ENCODE results near the gene CASZ1.

The CASZ1 gene

DNA sequence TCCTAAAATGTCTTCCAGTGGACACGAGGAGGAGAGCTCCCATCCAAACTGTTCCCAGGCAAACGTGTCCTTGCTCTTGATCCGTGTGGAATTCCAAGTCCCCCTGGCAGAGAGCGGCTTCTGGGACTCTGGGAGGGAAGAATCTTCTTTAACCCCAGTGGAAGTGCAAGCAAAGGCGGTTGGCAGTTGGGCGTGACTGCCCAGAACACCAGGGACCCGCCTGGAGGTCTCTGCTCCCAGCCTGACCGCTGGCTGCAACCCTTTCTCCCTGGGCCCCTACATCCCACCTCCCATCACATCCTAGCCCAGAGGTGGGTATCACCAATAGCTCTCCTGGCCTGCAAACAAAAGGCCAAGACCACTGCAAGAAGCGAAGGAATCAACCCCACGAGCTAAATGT is 17.8 kb downstream of the CASZ1 start:
- H3K4me3 ChIP-seq (ENCODE audit: low read depth, low read length): no peak overlapping the region

DNA sequence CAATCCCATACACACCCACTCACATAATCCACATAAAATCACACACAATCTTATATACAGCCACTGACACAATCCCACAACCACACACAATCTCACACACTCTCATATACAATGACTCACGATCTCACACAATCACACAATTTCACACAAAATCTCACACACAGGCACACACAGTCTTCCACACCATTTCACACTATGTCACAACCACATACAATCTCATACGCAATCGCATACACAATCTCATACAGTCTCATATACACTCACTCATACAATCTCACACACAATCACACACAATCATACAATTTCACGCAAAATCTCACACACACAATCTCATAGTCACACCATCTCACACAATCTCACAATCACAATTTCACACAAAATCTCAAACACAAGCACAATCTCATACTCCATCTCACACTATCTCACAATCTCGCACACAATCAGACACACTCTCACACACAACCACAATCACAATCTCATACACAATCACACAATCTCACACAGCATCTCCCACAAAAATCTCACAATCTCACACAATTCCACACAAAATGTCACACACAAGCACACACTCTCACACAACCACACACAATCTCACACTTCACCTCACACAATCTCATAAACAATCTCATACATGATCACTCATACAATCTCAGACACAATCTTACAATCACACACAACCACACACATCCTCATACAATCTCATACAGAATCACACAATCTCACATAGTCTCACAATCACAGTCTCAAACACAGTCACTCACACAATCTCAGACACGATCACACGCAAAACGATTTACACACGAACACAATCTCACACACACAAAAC is 18.5 kb downstream of the CASZ1 start:
- no peak for DNase-seq (ENCODE audit: low read depth)
- no peak overlapping the region for H3K4me3 ChIP-seq (ENCODE audit: low read depth, low read length)

More for the DNA sequence above, 17.8 kb downstream of the CASZ1 start:
- DNase-seq (ENCODE audit: low read depth): no peak

GRCh38 chr1:10776190-10776905 is 20.1 kb downstream of the CASZ1 start:
- DNase-seq (ENCODE audit: low read depth): no peak
- H3K4me3 ChIP-seq (ENCODE audit: low read depth, low read length): no peak overlapping the region

DNA sequence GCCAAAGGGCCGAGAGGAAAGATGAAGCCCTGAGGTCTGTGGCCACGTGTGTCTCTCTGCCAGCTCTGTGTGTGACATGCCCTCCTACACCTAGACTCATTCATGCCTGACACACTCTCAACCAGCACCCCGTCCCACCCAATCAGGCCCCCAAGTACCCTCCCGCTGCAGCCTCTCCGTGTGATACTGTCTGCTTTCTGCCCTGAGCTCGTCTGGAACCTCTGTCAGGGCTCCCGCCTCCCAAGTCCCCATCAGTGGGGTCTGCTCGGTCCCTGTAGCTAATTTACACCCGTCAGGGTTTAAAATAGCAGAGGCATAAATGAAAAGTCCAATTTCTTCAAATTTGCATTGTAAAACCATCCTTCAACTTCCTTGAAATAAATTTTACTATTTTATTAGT is 20.7 kb downstream of the CASZ1 start:
- no peak overlapping the region for H3K4me3 ChIP-seq (ENCODE audit: low read depth, low read length)
- no peak for DNase-seq (ENCODE audit: low read depth)

GRCh38 chr1:10774615-10775310 is 21.7 kb downstream of the CASZ1 start:
- DNase-seq (ENCODE audit: low read depth): no peak
- H3K4me3 ChIP-seq (ENCODE audit: low read depth, low read length): no peak overlapping the region

DNA sequence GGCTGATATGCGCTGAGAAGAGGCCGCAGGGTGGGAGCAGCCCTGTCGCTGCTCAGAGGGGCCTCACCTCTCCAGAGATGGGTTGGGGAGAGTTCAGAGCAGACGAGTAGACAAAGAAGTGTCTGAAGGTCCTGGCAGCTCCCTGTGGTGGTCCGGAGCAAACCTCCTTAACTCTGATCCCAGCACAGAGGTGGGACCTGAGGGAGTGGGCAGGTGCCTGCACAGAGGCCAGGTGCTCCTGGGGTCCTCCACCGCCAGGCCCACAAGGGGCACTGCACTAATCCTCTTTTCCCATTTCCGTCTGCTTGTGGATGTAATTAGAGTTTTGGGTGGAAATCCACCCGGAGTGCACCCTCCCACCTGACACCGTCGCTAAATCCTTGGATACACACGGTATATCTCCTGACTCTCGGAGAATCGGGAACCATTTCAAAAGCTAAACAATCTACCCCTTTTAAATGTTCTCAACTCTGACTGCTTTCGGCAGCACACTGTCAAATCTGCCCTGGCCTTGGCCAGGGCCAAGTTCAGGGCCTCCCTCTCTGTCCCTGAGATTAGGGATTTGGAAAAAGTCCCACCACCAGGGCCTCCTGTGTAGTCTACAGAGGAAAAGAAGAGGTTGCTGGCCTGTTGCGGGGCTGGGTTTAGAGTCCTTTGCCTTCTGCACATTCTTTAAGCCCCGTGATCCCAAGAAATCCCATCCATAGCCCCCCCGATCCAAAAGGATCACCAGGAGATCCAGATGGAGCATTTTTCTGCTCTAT is 22.4 kb downstream of the CASZ1 start:
- no peak for DNase-seq (ENCODE audit: low read depth)
- H3K4me3 ChIP-seq (ENCODE audit: low read depth, low read length): no peak overlapping the region

- no peak for DNase-seq (ENCODE audit: low read depth)
- no peak overlapping the region for H3K4me3 ChIP-seq (ENCODE audit: low read depth, low read length)
Measured at GRCh38 chr1:10773376-10773775, 23.1 kb downstream of the CASZ1 start.

- no peak overlapping the region for H3K4me3 ChIP-seq (ENCODE audit: low read depth, low read length)
- DNase-seq (ENCODE audit: low read depth): no peak
Measured at GRCh38 chr1:10772711-10773110, 23.7 kb downstream of the CASZ1 start.

DNA sequence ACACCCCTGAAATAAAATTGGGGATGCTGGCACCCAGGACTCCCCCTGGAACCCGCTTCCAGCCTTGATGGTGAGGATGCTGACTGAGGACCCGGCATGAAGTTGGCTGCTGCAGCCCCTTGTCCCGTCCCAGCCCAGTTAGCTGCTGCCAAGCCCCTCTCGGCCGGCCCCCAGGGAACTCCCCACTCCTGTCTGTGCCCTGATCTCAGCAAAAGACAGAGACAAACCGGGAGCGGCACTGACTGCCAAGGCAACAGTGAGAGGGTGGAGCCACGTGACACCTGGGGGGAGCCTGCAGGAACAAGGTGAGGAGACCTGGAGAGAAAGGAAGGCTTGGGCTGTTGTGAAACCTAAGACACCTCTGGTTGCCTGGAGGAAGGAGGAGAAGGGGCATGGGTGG is 24.7 kb downstream of the CASZ1 start:
- no peak overlapping the region for H3K4me3 ChIP-seq (ENCODE audit: low read depth, low read length)
- DNase-seq (ENCODE audit: low read depth): no peak

DNA sequence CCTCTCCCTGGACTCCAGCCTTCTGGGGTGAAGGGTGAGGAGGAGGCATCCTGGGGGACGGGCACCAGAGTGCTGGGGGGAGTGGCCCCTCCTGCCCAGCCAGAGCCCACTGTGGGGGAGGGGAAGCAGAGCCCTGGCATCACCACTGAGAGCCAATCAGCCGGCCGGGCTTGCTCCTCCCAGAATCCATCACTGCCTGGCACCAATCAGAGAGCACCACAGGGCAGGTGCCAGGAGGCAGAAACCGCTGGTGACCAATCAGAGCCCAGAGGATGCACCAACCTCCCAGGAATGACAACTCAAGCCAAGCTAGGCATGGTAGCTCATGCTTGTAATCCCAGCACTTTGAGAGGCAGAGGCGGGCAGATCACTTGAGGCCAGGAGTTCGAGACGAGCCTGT is 27.9 kb downstream of the CASZ1 start:
- H3K4me3 ChIP-seq (ENCODE audit: low read depth, low read length): no peak overlapping the region
- no peak for DNase-seq (ENCODE audit: low read depth)

DNA sequence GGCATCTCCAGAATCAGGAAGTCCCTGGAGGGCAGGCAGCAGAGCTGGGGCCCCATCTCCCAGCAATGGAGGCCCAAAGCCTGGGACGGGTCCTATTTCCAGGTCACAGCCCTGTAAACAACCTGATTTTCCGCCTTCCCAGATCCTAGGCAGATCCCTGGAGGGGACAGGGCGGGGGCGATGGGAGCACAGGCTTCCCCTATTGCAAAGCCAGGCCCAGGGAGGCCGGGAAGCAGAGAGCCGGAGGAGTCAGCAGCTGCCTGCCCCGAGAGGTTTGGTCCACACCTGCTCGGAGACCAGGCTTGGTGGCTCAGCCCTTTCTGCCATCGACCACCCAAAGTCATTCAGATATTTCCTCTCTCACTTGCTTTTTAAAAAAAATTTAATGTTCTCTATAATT is 29.2 kb downstream of the CASZ1 start:
- no peak overlapping the region for H3K4me3 ChIP-seq (ENCODE audit: low read depth, low read length)
- no peak for DNase-seq (ENCODE audit: low read depth)

DNA sequence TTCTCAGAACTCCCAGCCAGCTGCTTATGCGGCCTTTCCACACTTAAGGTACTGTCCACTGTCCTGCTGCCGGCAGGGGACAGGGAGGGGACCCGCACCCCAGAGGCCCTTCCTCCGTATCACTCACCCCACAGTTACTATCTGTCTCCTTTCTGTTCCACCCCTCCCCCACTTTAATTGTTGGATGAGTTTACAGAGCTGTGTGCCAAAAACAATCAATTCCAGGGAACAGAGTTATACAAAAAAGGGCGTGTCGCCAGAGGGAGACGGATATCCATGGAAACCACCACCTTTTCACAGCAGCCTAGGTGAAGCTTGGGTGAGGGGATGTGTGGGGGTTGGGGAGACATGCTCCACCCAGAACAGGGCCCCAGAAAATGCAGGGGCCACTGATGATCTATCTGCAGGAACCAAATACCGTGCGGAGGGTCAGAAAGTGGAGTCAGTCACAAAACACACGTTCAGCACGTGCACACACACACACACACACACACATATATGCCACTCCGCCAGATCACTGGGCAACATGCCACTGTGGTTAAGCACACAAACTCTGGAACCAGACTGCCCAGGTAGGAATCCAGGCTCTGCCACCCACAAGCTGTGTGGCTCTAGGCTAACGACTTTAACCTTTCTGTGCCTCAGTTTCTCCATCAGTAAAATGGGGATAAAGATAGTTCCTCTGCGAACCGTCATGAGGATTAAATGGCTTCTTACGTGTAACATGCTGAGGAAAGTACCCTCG is 30.5 kb downstream of the CASZ1 start:
- no peak overlapping the region for H3K4me3 ChIP-seq (ENCODE audit: low read depth, low read length)
- no peak for DNase-seq (ENCODE audit: low read depth)

DNA sequence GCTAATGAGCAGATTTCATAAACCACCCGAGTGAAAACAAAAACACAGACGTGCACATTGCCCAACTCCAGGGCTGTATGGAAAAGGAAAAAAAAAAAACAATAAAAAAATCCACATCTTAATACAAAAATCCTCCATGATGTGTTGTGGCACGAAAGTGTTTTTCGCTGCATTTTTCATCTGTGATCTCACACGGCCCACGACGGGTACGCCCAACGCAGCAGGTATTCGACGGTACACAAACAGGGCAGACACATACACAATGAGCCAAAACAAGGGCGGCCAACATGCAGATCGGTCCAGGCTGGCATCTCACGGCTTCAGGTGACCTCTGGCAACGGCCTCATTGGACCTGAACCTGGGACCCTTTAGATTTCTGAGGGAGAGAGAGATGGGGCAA is 31.1 kb downstream of the CASZ1 start:
- no peak for DNase-seq (ENCODE audit: low read depth)
- no peak overlapping the region for H3K4me3 ChIP-seq (ENCODE audit: low read depth, low read length)

DNA sequence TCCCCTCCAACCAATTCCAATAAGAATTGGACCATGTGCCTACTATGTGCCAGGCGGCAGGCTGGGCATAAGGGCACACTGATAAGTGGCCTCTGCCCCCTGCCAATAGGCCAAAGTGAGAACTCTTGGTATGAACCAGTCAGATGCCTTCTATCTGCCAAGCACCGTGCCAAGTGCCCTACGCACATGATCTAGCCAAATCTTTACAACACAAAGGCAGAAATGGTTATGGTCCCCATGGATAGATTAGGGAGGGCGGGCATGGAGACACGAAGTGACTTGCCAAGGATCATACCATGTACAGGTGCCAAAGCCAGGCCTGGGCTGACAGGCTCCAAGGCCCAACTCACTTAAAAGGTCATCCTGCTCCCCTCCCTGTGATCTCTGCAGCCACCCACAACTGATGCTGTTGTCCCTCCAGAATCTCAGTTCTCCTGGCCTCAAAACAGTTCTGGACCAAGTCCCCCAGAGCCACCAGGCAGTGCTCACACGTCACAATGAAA is 32.1 kb downstream of the CASZ1 start:
- no peak for DNase-seq (ENCODE audit: low read depth)
- no peak overlapping the region for H3K4me3 ChIP-seq (ENCODE audit: low read depth, low read length)

DNA sequence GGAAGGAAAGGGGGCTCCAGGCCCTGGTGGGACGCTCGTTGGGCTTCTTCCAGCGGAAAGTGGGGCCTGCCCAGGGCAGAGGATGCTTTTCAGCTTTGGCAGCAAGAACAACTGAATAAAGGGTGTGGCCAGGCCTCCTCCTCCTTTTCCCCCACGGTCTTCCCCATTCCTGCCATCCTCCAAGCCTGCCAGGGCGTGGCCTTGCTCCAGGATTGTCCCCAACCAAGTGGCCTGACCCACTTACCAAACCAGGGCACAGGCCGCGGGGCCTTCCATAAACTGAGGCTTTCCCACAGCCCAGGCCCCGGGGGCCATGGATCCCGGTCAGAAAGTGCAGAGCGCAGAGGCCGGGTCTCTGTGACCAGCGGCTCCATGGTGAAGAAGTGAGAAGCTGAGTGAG is 33.6 kb downstream of the CASZ1 start:
- H3K4me3 ChIP-seq (ENCODE audit: low read depth, low read length): no peak overlapping the region
- DNase-seq (ENCODE audit: low read depth): no peak

DNA sequence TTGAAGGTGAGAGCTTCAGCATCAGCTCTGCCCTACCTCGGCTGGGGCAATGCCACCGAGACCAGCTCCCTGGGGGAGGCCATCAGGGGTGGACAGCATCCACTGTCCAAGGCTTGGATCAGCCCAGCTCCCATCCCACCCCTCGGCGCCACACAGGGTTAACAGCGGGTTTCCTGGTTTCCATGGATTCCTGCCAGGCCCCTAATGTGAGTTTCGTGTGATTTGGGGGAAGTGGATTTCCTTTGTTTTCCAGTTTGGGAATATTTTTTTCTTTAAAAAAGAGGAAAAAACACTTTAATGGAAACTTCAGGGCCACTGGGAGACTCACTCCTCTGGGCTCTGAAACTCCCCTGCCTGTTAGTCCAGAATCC is 34.3 kb downstream of the CASZ1 start:
- no peak overlapping the region for H3K4me3 ChIP-seq (ENCODE audit: low read depth, low read length)
- DNase-seq (ENCODE audit: low read depth): no peak

DNA sequence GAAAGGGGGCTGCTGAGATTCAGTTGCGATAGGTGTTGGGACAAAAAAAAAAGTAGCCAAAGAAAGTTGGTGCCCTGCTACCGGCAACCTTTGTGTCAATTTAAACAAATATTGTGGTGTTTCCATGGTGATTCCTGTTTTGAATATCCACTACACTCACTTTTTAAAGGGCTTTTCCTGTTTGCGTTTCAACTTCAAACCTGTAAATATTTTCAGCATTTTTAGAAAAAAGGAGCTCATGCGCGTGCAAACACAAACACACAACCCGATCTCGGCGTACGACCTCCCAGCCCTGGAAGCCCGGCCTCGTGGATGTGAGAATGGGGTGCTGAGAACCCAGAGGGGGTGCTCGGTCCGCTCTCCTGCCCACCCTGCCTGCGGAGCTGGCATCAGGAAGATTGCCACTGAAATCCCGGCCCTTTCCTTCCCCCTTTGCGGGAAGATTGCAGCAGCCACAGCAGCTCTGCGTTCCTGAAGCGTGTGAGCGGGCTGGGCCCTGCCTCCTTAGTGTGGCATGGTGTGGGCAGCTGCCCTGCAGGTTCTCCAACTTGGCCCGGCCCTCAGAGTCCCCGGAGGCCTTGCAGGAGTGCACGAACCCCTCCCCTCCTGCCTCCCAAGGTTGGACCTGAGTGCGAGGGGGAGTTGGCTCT is 34.8 kb downstream of the CASZ1 start:
- H3K4me3 ChIP-seq (ENCODE audit: low read depth, low read length): no peak overlapping the region
- no peak for DNase-seq (ENCODE audit: low read depth)
